ENCODE data around the gene PRSS33.

Gene PRSS33

GRCh38 chr16:2827831-2828520 is 40.6 kb upstream of the PRSS33 start:
- Histone ChIP-seq H3K4me1 (ENCODE audit: control insufficient read depth, insufficient read depth, low read length) (no peaks in the 10 kb centered on the region), H3K27me3 (ENCODE audit: control insufficient read depth, insufficient read depth, low read length) (no peaks in the 10 kb centered on the region), H3K27ac (ENCODE audit: low read depth, low read length) (no peak overlapping the region), H3K9me3 (ENCODE audit: control insufficient read depth, insufficient read depth, low read length) (no peaks in the 10 kb centered on the region), H3K4me3 (ENCODE audit: low read depth, low read length) (no peak overlapping the region), H3K9ac (ENCODE audit: low read depth, low read length) (no peak overlapping the region), H3K36me3 (ENCODE audit: control insufficient read depth, insufficient read depth, low read length) (no peaks in the 10 kb centered on the region)

DNA sequence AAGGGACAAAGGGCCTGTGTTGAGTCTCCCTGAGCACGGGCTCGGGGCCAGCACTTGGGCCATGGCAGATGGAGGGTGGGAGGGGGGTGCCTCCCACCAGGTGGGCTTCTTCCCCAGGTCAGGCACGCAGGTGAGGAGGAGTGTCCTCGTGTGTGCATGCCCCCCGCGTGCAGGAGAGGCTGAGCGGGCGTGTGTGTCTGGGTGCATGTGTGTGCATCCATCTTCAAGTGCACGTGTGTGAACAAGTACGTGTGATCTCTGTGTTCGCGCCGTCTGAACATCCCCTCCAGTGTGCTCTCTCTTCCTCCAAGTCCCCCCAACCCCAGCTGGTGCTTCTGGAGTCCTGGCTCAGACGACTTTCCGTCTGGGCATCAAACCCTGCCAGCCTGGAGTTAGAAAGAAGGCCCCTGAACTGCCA is 40.0 kb upstream of the PRSS33 start:
- no peak overlapping the region for H3K27ac ChIP-seq (ENCODE audit: low read depth, low read length)
- H3K4me3 ChIP-seq (ENCODE audit: low read depth, low read length), result no peak overlapping the region
- no peaks in the 10 kb centered on the region for H3K4me1 ChIP-seq (ENCODE audit: control insufficient read depth, insufficient read depth, low read length)
- no peaks in the 10 kb centered on the region for H3K9me3 ChIP-seq (ENCODE audit: control insufficient read depth, insufficient read depth, low read length)
- no peaks in the 10 kb centered on the region for H3K36me3 ChIP-seq (ENCODE audit: control insufficient read depth, insufficient read depth, low read length)
- H3K27me3 ChIP-seq (ENCODE audit: control insufficient read depth, insufficient read depth, low read length), result no peaks in the 10 kb centered on the region
- H3K9ac ChIP-seq (ENCODE audit: low read depth, low read length), result no peak overlapping the region

GRCh38 chr16:2826591-2827373 is 39.4 kb upstream of the PRSS33 start:
- Histone ChIP-seq H3K27ac (ENCODE audit: low read depth, low read length) (no peak overlapping the region), H3K4me3 (ENCODE audit: low read depth, low read length) (no peak overlapping the region), H3K4me1 (ENCODE audit: control insufficient read depth, insufficient read depth, low read length) (no peaks in the 10 kb centered on the region), H3K27me3 (ENCODE audit: control insufficient read depth, insufficient read depth, low read length) (no peaks in the 10 kb centered on the region), H3K36me3 (ENCODE audit: control insufficient read depth, insufficient read depth, low read length) (no peaks in the 10 kb centered on the region), H3K9me3 (ENCODE audit: control insufficient read depth, insufficient read depth, low read length) (no peaks in the 10 kb centered on the region), H3K9ac (ENCODE audit: low read depth, low read length) (no peak overlapping the region)

GRCh38 chr16:2825906-2826305 is 38.5 kb upstream of the PRSS33 start:
- Histone ChIP-seq H3K36me3 (ENCODE audit: control insufficient read depth, insufficient read depth, low read length) (no peaks in the 10 kb centered on the region), H3K27ac (ENCODE audit: low read depth, low read length) (no peak overlapping the region), H3K9ac (ENCODE audit: low read depth, low read length) (no peak overlapping the region), H3K27me3 (ENCODE audit: control insufficient read depth, insufficient read depth, low read length) (no peaks in the 10 kb centered on the region), H3K4me1 (ENCODE audit: control insufficient read depth, insufficient read depth, low read length) (no peaks in the 10 kb centered on the region), H3K9me3 (ENCODE audit: control insufficient read depth, insufficient read depth, low read length) (no peaks in the 10 kb centered on the region), H3K4me3 (ENCODE audit: low read depth, low read length) (no peak overlapping the region)

DNA sequence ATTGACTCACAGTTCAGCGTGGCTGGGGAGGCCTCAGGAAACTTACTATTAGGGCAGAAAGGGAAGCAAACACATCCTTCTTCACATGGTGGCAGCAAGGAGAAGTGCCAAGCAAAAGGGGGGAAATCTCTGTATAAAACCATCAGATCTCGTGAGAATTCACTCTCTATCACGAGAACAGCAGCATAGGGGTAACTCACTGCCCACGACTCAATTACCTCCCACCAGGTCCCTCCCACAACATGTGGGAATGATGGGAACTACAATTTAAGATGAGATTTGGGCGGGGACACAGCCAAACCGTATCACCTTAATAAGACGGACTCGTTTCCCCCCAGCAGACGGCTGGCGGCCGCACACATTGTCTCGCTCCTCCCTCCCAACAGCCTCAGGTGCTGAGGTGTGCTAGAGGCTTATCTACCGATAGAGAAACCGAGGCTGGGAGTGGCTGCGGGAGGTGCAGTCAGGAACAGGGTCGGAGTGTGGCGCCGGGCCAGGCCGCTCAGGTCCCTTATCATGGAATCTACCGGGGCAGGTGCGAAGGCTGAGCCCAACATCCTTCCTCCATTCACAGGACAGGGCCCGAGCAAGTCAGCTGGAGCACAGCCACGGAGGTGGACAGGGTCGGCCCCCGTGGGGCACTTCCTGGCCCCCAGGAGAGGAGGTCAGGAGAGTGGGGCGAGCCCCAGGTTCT is 37.8 kb upstream of the PRSS33 start:
- H3K9me3 ChIP-seq (ENCODE audit: control insufficient read depth, insufficient read depth, low read length), result no peaks in the 10 kb centered on the region
- no peak overlapping the region for H3K9ac ChIP-seq (ENCODE audit: low read depth, low read length)
- H3K4me1 ChIP-seq (ENCODE audit: control insufficient read depth, insufficient read depth, low read length), result no peaks in the 10 kb centered on the region
- H3K27ac ChIP-seq (ENCODE audit: low read depth, low read length), result no peak overlapping the region
- no peaks in the 10 kb centered on the region for H3K36me3 ChIP-seq (ENCODE audit: control insufficient read depth, insufficient read depth, low read length)
- H3K4me3 ChIP-seq (ENCODE audit: low read depth, low read length), result no peak overlapping the region
- H3K27me3 ChIP-seq (ENCODE audit: control insufficient read depth, insufficient read depth, low read length), result no peaks in the 10 kb centered on the region

DNA sequence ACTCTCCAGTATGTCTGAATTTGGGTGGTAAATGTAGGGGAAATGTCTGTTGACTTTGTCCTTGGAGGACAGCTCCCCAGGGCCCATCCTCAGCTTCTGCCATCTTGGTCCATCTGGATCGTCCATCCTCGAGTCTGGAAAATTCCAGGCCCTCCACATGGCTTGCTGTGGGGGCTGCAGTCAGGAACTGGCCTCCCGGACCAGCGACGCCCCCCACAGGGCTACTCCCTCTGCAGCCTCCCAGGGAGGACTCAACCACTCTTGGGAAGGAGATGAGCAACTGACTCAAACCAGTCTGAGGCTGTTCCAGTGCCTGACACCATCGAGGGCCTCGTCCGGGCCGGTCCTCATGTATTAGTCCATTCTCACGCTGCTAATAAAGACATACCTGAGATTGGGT is 37.3 kb upstream of the PRSS33 start:
- no peak overlapping the region for H3K27ac ChIP-seq (ENCODE audit: low read depth, low read length)
- no peaks in the 10 kb centered on the region for H3K27me3 ChIP-seq (ENCODE audit: control insufficient read depth, insufficient read depth, low read length)
- H3K9me3 ChIP-seq (ENCODE audit: control insufficient read depth, insufficient read depth, low read length), result no peaks in the 10 kb centered on the region
- H3K9ac ChIP-seq (ENCODE audit: low read depth, low read length), result no peak overlapping the region
- no peaks in the 10 kb centered on the region for H3K4me1 ChIP-seq (ENCODE audit: control insufficient read depth, insufficient read depth, low read length)
- H3K36me3 ChIP-seq (ENCODE audit: control insufficient read depth, insufficient read depth, low read length), result no peaks in the 10 kb centered on the region
- H3K4me3 ChIP-seq (ENCODE audit: low read depth, low read length), result no peak overlapping the region

DNA sequence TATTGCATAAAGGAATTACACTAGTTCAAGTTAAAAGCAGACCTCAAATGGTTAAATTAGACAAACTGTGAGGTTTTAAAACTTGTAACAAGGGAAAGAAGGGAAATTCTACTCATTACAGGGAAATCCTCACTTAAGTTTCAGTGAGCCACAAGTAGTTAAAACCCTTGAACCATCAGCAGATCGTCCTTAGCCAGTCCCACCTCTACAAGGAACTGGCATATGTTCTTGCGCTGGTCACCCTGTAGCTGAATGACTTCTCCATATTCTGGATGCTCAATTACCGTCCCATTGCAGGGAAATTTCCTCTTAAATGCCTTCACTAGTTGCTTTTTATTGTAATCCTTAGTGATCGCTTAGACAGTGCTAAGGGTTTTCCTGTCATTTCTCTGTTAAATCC is 35.1 kb upstream of the PRSS33 start:
- no peak overlapping the region for H3K27ac ChIP-seq (ENCODE audit: low read depth, low read length)
- H3K9ac ChIP-seq (ENCODE audit: low read depth, low read length), result no peak overlapping the region
- no peaks in the 10 kb centered on the region for H3K4me1 ChIP-seq (ENCODE audit: control insufficient read depth, insufficient read depth, low read length)
- no peaks in the 10 kb centered on the region for H3K9me3 ChIP-seq (ENCODE audit: control insufficient read depth, insufficient read depth, low read length)
- no peaks in the 10 kb centered on the region for H3K27me3 ChIP-seq (ENCODE audit: control insufficient read depth, insufficient read depth, low read length)
- no peak overlapping the region for H3K4me3 ChIP-seq (ENCODE audit: low read depth, low read length)
- no peaks in the 10 kb centered on the region for H3K36me3 ChIP-seq (ENCODE audit: control insufficient read depth, insufficient read depth, low read length)

DNA sequence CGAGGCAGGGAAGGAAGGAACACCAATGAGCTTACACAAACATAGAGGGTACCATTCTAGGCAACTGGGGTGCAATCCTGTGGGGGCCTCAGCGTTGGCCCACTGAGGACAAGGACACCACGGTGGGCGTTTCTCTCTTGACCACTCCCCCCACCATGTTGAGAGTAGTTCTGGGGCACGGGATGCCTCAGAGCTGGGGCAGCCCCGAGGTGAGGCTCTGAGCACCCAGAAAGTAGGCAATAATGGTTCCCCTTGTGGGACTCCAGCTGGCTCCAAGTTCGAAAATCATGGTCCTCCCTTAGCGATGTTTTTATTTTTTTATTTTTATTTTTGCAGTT is 34.8 kb upstream of the PRSS33 start:
- Histone ChIP-seq H3K27me3 (ENCODE audit: control insufficient read depth, insufficient read depth, low read length) (no peaks in the 10 kb centered on the region), H3K27ac (ENCODE audit: low read depth, low read length) (no peak overlapping the region), H3K9me3 (ENCODE audit: control insufficient read depth, insufficient read depth, low read length) (no peaks in the 10 kb centered on the region), H3K9ac (ENCODE audit: low read depth, low read length) (no peak overlapping the region), H3K4me3 (ENCODE audit: low read depth, low read length) (no peak overlapping the region), H3K4me1 (ENCODE audit: control insufficient read depth, insufficient read depth, low read length) (no peaks in the 10 kb centered on the region), H3K36me3 (ENCODE audit: control insufficient read depth, insufficient read depth, low read length) (no peaks in the 10 kb centered on the region)

DNA sequence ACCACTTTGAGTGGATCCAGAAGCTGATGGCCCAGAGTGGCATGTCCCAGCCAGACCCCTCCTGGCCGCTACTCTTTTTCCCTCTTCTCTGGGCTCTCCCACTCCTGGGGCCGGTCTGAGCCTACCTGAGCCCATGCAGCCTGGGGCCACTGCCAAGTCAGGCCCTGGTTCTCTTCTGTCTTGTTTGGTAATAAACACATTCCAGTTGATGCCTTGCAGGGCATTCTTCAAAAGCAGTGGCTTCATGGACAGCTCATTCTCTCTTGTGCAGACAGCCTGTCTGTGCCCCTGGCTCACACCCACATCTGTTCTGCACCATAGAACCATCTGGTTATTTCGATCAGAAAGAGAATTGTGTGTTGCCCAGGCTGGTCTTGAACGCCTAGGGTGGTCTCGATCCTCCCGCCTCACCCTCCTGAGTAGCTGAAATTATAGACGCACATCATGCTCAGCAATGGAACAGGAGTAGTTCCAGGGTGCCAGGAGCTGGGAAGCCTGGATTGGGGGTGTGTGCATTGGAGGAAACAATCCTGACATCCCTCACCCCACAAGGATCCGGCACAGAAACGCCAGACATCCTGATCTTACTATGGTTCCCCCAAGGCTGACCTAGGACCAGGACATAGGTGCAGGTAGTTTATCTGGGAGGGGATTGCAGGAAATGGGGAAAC is 34.3 kb upstream of the PRSS33 start:
- Histone ChIP-seq H3K9ac (ENCODE audit: low read depth, low read length) (no peak overlapping the region), H3K4me3 (ENCODE audit: low read depth, low read length) (no peak overlapping the region), H3K27me3 (ENCODE audit: control insufficient read depth, insufficient read depth, low read length) (no peaks in the 10 kb centered on the region), H3K36me3 (ENCODE audit: control insufficient read depth, insufficient read depth, low read length) (no peaks in the 10 kb centered on the region), H3K27ac (ENCODE audit: low read depth, low read length) (no peak overlapping the region), H3K9me3 (ENCODE audit: control insufficient read depth, insufficient read depth, low read length) (no peaks in the 10 kb centered on the region), H3K4me1 (ENCODE audit: control insufficient read depth, insufficient read depth, low read length) (no peaks in the 10 kb centered on the region)

GRCh38 chr16:2820836-2821486 is 33.6 kb upstream of the PRSS33 start:
- H3K36me3 ChIP-seq (ENCODE audit: control insufficient read depth, insufficient read depth, low read length), result no peaks in the 10 kb centered on the region
- H3K4me1 ChIP-seq (ENCODE audit: control insufficient read depth, insufficient read depth, low read length), result no peaks in the 10 kb centered on the region
- H3K9me3 ChIP-seq (ENCODE audit: control insufficient read depth, insufficient read depth, low read length), result no peaks in the 10 kb centered on the region
- no peaks in the 10 kb centered on the region for H3K27me3 ChIP-seq (ENCODE audit: control insufficient read depth, insufficient read depth, low read length)
- H3K9ac ChIP-seq (ENCODE audit: low read depth, low read length), result no peak overlapping the region
- H3K4me3 ChIP-seq (ENCODE audit: low read depth, low read length), result no peak overlapping the region
- no peak overlapping the region for H3K27ac ChIP-seq (ENCODE audit: low read depth, low read length)
